GM21737 (cell line): ENCODE data around the gene SMIM1.

ENCODE experiments used
- ATAC-seq: cut with Tn5 transposase; IDR thresholded peaks from one replicate; pipeline ENCODE4 v1.9.1; 2021; ENCODE audit warnings: mild to moderate bottlenecking, moderate library complexity; ENCODE audit not compliant: unreplicated experiment

Gene SMIM1

GRCh38 chr1:3775490-3776230 is 3.1 kb downstream of the SMIM1 start:
- ATAC-seq, result no peak

DNA sequence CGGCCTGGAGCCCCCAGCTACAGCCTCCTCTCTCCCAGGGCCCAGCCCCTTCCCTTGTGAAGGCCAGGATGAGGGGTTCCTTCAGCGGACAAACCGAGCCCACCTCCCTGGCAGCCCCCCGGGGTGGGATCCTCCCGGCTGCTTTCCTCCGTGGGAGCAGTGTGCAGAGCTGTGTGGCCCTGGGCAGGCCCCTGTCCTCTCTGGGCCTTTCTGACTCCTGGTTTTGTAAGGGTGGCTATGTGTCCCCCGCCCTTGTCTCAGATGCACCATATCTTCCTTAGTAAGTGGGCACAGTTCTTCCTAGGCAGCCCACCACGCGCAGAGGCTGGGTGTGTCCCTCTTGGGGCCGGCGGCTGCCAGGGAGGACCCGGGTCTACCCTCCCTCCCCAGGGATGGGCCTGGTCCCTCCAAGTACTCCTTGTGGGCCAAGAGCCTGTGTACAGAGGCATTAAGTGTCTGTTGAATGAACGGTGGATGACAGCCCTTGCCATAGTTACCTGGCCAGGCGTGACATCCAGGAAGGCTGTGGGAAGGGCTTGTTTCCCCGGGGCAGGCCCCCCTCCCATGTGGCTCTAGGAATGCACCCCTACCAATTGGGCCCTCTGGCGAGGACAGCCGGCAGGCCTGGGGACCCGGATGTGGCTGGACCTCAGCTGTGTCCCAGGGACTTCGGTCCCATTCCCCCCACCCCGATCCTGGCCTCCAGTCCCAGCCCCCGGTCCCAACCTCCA is 3.8 kb downstream of the SMIM1 start:
- ATAC-seq, result no peak

DNA sequence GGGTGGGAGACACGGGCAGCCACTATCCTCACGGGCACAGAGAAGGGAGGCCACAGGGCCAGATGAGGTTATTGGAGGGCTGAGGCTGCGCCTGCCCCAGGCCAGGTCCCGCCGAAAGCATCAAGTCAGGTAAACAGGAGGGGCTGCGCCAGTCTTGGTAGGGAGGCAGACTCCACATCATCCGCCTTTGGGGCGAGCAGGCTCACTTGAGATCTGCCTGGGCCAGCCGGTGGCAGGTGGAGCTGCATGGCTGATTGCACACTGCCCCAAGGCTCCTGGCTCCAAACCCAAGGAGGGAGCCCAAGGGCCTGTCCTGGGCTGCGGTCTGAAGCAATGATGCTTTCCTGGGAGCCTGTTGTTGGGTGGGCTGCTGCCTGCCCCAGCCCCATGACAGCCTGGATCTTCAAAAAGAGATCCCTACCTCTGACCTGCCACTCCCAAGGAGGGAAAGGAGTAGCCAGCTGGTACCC is 4.6 kb downstream of the SMIM1 start:
- ATAC-seq, result no peak

- ATAC-seq, result no peak
These were observed 5.4 kb downstream of the SMIM1 start for GRCh38 chr1:3777647-3778589.

DNA sequence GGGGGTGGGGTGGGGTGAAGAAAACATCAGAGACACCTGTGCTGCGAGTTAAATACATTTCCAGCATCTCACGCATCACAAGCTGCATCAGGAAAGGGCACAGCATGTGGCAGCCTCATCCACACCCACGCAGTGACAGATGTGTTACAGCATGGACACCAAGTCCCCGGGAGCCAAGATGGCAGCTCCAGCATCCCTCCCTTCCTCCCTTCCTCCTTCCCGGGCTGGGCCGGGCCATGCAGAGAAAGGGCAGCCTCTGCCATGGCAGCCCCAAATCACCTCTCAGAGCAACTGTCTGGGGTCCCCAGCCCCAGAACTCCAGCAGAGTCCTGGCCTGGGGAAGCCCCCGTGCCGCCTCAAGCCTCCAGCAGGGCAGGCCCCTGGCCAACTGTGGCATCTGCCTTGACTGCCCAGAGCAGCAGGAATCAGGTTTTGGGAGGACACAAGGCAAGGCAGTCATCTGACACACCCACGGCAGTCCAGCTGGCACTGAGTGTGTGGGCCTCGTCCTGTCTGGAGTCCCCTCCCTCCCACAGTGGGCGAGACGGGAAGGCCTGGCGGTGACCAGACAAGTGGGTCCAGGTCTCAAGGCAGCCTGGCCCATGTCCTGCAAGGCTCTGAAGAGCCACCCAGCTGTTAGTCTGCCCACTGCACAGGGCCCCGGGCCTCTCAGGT is 6.2 kb downstream of the SMIM1 start:
- no peak for ATAC-seq

DNA sequence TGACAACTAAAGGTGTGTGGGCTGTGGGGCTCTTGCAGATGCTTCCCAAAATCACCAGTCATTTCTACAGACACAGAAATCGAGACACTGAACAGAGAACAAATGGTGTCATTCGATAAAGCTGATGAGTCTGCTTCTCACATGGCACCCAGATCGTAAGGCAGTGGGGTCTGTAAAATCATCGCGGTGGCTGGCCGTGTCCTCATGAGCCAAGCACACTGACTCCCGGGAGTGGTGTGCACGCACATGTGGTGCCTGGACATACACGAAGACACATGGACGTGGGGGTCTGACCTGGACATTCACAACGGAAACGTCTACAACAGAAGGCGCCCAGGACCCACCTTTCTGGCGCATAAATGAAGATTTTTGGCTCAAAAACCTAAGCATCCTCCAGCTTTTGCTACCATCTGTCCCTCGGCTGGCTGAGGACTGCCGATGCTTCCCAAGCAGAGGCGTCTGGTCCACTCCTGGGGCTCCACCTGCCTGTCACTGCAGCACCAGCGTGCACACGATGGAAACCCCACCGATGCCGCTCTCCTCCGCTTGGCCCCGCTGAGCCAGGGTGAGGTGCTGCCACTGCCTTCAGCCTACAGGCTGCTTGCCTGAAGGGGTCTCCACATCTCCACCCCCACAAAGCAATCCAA is 6.8 kb downstream of the SMIM1 start:
- no peak for ATAC-seq

DNA sequence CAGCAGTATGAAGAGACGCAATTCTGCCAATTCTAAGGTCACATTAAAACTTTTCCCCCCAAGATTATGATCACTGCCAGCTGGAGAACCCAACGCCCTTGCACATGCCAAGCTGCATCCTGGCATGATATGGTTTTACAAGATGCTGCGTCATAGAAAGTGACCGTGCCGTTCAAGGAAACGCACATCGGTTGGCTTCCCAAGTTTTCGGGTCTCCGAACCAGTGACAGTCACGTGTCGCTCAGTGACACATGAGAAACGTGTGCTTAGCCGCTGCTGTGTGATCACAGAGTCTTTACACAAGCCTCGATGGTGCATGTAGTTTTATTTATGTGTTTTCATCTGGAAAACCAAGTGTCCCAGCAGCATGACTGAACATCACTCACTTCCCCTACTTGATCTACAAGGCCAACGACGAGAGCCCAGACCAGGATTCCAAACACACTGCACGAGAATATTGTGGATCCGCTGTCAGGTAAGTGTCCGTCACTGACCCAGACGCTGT is 7.4 kb downstream of the SMIM1 start:
- ATAC-seq, result no peak

GRCh38 chr1:3780901-3781300 is 8.4 kb downstream of the SMIM1 start:
- no peak for ATAC-seq

- no peak for ATAC-seq
These were observed 11.3 kb downstream of the SMIM1 start for GRCh38 chr1:3783651-3784474.

DNA sequence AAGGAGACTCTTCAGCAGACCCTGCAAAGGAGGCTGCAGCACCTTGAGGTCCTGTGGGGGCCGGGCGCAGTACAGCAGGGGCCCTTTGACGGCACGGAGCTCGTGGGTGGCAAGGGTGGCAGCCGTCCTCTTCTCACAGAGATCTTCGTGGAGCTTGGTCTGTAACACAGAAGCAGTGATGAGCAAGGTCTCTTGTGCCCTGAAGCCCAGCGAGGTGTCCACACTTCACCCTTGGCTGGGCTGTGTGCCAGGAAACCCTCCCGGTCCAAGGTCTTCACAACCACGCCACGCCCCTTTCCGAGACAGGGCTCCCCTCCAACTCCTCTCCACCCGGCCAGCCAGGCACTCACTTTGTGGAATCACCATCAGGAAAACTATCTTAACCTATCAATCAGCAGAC is 12.5 kb downstream of the SMIM1 start:
- ATAC-seq, result no peak

DNA sequence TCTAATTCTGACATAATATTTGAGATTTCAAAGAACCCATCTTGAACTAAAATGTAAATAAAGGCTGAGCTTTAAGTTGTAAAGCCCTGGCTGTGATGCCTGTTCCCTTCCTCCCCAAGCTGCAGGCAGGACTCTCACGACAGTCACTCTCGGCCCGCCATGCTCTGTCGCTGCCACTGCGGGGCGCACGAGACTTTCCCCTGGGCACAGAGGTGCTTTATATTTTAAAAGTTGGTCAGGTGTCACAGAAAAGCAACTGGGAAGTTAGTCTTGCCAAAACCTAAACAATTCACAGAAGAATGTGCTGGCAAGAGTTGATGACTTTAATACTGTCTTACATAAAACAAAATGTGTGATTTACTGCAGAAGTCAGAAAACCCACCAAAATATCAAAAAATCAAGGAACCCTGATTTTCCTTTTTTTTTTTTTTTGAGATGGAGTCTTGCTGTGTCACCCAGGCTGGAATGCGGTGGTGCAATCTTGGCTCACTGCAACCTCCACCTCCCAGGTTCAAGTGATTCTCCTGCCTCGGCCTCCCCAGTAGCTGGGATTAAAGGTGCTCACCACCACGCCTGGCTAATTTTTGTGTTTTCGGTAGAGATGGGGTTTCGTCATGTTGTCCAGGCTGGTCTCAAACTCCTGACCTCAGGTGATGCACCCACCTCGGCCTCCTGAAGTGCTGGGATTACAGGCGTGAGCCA is 13.1 kb downstream of the SMIM1 start:
- ATAC-seq, result no peak

- ATAC-seq, result no peak
These were observed 14.2 kb downstream of the SMIM1 start for GRCh38 chr1:3786468-3787348.

- no peak for ATAC-seq
These were observed 14.8 kb downstream of the SMIM1 start for GRCh38 chr1:3787349-3787715.

DNA sequence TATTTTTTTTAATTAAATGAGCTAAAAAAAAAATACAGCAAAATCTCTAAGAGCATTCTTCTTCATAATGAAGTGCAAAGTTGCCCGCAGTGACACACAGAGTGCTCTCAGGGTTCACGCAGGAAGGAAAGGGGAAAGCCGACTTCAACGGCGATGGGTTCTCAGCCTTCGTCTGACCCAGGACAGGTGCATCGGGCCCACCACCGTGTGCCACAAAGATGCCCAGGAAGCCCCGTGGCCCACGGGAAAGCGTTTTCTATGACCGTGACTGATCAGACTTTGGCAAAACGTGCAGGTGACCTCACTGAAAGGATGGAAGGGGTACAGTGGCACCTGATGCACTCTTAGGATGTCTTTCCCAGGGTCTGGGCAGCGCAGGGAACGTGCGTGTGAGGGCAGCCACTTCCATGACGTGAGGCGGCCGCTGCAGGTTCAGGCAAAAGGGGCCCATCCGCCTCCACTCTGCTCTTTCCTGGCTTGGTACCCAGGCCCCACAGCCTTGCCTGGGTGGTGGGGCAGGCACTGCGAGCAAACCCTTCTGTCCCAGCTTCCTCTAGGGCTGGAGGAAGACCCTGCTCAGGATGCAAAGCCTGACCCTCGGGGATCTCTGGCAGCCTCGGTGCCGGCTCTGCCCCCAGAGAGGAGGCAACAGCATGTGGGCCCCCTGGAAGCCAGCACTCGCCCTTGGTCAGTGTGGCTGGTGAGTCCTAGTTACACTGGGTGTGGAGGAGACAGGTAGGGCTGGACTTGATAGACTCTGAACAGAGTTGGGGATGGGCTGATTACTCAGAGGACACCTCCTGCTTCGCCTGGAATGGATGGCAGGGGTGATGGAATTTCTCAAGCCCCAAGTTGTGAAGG is 15.4 kb downstream of the SMIM1 start:
- no peak for ATAC-seq

DNA sequence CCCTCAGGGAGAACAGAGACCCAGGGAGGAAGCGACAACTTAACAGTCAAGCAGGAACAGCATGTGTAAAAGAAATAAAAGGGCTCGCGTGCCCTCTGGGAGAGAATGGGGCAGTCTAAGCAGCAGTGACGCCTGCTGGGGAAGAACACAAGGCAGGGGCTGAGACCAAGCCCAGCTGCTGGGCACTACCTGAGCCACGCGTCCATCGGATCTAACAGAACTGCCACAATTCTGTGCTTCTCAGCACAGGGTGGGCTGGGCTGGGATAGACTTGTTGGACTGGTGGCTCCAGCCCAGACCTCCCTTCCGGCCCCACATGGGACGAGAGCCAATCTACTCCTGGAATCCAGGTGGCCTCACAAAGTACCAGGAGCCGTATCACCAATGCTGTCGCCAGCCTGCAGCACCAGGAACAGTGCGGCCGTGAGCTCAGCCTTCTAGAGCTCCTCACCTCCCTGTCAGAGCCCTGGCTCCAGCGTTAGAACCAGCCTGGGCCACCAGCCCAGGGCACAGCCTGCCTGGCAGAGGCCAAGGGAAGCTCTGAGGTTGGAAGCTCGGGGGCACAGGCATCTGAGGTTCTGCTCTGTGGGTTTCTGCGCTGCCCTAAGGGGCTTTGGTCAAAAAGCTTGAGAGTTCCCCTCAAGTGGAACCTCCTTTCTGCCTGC is 16.3 kb downstream of the SMIM1 start:
- no peak for ATAC-seq
